GM12892 (cell line): ENCODE results near the gene HDGFL3.

Experiments used
- POLR2A ChIP-seq: IDR thresholded peaks from 2 replicates; pipeline ENCODE4 v1.6.1; 2011; ENCODE audit warnings: low read depth, low read length, control low read depth
- POLR2AphosphoS5 ChIP-seq: IDR thresholded peaks from 2 replicates; pipeline ENCODE4 v1.6.1; 2011; ENCODE audit warnings: low read depth, low read length, control low read depth

- no peak for TF ChIP-seq POLR2A
- no peak for TF ChIP-seq POLR2AphosphoS5
Observed at GRCh38 chr15:83088876-83089275, 118.7 kb downstream of the HDGFL3 start.
